Measurements from ENCODE around the gene CEACAM19. TPM values are rescaled to one million over a fixed set of nuclear protein-coding genes. Genes with fewer than 3 reads are reported as not detected.
A peak's percentile ranks its signal among the peaks of the same experiment; 100 is the strongest.

Gene CEACAM19
- total and polyA plus RNA-seq, 2 of the 8 experiments (the other 6 are each of a cell fraction or from before 2014, with no cell fraction given): 3.1 to 3.4 TPM

- TF ChIP-seq SIX5 (IDR thresholded peaks at IDR 0.05; ENCODE audit: low read depth, low read length): peak; percentile 16; the same call in 1 of the 2 replicates
- TF ChIP-seq RBBP5 (IDR thresholded peaks at IDR 0.05; ENCODE audit: borderline replicate concordance, low read depth, low read length): no peak
- TF ChIP-seq CBX8 (IDR thresholded peaks at IDR 0.05; ENCODE audit: borderline replicate concordance, low read depth, low read length): no peak
- TF ChIP-seq ATF3 (IDR thresholded peaks at IDR 0.05; ENCODE audit: insufficient read depth, low read depth, low read length): peak; percentile 41; the same call in 1 of the 2 replicates
- TF ChIP-seq TCF12 (IDR thresholded peaks at IDR 0.05; ENCODE audit: low read depth, low read length): no peak
- TF ChIP-seq RAD21 (IDR thresholded peaks at IDR 0.05 in 1 of 2, conservative IDR thresholded peaks at IDR 0.05 in 1 of 2; ENCODE audit: low read depth in 2 of 2, low read length in 2 of 2): no peak
- TF ChIP-seq RNF2 (IDR thresholded peaks at IDR 0.05; ENCODE audit: borderline replicate concordance, low read depth, low read length, missing control alignments, poor library complexity, severe bottlenecking): no peak
- no peak for TF ChIP-seq CHD7 (IDR thresholded peaks at IDR 0.05; ENCODE audit: insufficient replicate concordance, low read length)
- TF ChIP-seq KDM1A (IDR thresholded peaks at IDR 0.05; ENCODE audit: borderline replicate concordance, low read length): no peak
These were observed 41.7 kb downstream of the CEACAM19 start (continued) for GRCh38 chr19:44712864-44713515.
